Measurements from ENCODE around the gene NHP2.
A peak's percentile ranks its signal among the peaks of the same experiment; 100 is the strongest.
"Not testable (repeated sequence)": the region's sequence is repeated elsewhere in the genome, so short reads cannot be mapped to it uniquely, and the experiment has no call there.

Gene NHP2

DNA sequence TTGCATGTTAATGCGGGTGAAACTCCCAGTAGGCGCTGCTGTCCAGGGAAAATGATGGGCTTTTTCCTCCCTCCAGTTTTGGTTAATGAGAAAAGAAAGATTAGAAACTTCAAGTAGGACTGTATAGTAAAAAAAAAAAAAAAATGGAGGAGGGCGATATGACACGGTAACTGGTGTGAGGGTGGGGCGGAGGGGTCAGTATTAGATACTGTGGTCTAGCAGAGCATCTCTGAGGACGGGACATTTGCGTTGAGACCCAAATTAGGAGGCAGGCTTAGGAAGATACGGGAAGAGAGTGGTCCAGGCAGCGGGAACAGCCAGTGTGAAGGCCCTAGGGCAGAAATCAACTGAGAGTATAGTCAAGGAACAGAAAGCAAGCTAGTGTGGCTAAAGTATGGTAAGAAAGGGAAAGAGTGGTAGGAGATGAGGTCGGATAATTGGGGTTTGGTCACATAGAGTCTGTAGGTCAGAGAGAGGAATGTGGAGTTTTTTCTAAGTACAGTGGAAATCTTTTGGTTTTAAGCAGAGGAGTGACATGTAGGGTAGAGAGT is 22.2 kb downstream of the NHP2 start:
- no peak for DNase-seq

DNA sequence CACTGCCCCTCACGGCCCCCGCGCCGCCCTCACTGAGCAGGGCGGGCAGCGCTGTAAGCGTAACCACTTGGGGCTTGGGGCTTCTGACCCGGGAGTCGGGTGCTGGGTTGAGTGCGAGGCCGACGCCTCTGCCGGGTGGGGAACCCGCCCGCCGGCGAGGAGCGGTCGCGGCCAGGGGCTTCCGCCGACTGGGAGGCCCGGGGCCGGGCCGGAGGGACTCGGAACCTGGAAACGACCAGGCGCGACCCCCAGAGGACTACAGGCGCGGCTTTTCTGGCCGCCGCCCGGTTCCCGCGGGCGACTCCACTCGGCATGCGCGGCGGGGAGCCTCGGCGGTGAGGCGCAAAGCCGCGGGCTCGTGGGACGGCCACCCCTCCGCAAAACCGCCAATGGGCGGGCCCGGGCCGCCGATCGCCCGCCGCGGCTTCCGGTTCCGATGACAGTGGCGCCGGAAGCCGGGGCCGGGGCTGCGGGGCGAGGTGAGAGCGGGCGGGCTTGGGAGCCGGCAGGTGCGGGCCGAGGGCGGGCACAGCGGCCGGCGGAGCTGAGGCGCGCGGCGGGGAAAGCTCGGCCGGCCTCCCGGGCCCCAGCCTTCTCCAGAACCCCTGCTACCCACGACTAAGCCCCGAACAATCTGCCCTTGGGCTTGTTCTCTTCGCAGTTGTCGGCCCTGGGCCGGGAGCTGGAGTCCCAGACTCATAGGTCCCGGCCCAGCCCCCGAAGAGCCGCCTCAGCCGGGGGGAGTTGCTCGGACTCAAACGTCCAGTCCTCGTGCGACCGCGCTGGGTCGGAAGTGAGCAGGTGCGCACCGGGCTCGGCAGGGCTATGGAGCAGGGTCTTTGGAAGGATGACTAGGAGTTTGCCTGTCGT is 22.9 kb downstream of the NHP2 start, which contains the start of gene RMND5B:
Gene RMND5B, plus strand, starts transcription at position 439 of the 870 bp plus-strand sequence. CDS start 7,106 bp downstream, outside the sequence.
- DNase-seq = peak in 55 of 58 donors; percentile 23 to 89 (median 72)

DNA sequence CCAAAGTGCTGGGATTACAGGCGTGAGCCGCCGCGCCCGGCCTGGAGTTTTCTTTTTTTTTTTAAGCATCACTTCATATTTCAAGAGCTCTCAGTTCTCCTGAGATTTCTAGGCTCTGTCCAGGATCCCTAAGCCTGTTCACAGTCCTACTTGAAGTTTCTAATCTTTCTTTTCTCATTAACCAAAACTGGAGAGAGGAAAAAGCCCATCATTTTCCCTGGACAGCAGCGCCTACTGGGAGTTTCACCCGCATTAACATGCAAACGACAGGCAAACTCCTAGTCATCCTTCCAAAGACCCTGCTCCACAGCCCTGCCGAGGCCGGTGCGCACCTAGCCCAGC is 23.5 kb downstream of the NHP2 start:
- not testable (repeated sequence) for DNase-seq

DNA sequence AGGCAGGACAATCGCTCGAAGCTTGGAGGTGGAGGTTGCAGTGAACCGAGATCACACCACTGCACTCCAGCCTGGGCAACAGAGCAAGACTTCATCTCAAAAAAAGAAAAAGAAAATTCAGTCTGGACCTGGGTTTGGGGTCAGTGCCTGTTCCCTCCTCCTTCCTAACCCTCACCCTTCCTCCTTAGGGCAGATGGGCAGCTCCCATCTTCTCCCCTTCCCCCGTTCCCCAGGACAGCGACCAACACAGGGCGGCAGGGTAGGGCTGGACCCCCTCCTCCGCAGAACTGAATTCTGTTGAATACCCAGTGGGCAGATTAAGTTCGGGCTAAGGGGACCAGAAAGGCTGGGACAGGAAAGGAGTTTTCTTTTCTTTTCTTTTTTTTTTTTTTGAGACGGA is 24.4 kb downstream of the NHP2 start:
- no peak for DNase-seq

DNA sequence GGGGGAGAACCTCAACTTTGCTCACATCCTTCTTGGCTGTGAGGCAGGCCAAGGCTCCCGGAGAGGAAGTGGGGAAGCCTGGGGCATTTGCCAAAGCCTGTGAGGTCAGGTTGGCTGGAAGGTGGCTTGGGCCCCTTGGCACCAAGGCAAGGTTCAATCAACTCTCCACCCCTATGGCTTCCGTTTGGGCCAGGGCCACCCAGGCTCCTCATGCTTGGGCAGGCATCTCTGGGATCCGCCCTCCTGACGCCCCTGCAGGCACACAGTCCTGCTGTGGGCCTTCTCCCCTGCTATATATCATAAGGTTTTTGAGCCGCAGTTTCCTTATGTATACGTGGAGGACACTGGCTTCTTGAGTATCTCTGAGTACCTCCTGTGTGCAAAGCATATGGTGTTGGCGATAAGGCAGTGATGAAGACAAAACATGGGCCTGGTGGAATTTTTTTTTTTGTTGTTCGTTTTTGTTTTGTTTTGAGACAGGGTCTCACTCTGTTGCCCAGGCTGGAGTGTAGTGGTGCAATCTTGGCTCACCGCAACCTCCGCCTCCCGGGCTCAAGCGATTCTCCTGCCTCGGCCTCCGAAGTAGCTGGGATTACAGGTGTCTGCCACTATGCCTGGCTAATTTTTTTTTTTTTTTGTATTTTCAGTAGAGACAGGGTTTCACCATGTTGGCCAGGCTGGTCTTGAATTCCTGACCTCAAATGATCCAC is 26.2 kb downstream of the NHP2 start:
- not testable (repeated sequence) for DNase-seq

DNA sequence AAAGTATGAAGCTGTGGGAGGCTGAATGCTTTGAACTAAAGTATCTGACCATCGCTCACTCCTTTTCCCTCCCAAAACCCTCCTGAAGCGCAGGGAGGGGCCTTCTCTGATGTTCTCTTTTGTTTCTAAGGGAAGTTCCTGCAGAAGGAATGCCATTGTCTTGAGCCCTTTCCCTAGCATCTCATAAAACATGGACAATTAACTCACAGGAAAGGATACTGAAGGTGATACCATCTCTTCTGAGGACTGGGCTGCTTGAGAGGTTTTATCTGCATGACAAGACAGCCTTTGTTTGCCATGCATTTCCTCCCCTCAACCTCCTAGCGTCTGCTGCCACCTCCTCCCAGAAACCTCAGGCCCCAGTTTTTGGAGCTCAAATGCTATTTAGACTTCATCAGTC is 27.1 kb downstream of the NHP2 start:
- no peak for DNase-seq

DNA sequence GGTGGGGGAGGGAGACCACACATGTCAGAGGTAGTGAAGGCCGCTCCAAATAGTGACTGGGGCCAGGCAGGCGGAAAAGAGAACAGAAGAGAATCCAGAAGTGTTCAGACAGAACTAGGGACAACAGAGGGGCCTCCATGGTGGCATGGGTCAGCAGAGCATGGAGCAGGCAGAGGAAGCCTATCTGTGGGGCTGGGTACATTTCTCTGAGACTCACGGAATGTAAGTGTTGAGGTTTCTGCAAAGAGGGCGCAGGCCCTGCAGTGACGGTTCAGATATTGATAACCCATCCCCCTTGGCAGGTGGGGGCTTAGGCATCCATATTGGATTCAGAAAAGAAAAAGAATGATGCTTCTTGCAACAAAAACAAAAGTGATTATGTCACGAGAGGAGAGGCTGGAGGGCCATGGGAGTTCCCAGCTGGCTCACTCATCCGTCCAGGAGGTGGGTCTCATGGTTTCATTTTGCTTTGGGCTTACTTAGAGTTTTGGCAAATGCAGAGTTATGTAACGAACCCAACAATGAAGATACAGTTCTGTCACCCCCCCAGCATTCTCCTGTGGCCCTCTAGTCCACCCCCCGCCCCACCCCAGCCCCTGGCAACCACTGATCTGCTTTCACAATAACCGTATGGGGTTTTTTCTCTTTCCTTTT is 28.3 kb downstream of the NHP2 start:
- no peak for DNase-seq

DNA sequence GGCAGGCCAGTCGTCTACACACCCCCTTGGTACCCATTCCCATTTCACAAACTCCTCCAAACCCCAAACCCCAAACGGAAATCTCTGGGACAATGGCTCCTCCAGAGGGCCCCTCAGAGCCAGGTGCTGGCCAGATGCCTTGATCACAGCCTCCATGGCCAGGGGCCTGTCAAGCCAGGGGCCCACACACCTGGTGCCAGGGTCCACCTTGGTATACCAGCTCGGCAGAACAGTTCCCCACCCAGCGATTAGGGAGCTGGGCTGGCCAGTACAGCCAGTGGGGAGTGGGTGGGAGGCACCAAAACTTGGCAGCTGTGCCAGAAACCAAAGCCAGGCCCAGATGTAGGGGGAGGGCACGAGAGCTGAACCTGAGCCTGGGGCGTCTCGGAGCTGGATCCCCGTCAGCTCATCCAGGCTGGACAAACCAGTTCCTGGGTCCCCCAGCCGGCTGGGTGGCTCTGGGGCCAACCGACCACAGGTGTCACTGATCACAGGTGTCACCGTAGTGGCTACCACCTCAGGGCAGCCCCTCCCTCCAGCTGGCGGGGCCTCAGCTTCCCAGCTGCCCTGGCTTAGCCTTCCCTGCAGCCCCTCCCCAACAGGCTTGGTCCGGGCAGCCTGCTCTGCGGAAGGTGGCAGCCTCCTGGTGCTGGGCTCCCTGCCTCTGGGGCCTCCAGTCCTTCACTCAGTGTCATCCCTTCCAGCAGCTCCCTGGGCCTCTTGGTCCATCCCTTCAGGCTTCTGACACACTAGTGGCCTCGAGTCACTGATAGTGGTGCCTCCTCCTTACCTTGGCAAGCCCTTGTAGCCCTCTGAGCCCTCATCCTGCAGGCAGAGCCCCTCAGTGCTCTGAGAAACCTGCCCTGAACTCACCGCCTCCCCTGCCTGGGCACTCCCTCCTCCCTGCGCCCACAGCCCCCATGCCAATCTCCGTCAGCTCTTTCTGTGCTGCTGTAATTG is 29.4 kb downstream of the NHP2 start:
- no peak for DNase-seq

DNA sequence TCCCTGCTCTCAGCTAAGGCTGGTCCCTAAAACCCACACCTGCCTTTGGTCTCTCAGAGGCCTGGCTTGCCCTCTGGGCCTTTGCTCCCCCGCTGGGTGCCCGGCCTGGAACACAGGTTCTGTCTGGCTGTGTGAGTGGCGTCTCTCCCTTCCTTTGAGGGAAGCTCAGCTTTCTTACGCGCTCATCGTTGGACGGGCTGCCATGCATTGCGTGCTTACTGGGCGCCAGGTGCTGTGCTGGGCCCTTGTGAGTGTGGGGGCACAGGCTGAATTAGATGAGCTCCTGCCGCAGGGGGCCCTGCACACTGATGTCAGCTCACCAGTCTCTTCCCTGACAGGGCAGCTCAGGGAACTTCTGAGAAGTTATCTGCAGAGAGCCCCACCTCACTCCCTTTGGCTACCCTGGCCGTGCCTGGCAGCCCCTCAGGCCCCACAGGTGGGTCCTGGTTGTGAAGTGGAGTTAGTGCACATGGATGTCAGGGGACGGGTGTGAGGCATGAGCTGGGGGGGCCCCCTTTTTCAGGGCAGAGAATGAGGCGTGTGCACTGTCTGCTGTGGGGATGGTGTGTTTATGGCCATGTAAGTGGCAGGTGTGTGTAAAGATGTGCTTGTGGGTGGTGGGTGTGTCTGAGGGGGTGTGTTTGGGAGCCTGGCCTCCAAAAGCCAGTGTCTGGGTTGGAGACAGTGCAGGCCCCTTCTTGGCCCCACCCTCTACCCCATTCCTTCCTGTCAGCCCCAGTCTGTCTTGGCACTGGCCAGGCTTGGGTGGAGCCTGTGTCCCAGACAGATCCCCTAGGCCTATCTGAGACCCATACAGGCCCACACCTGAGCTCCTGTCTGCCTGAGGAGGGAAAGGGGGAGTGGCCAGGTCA is 30.4 kb downstream of the NHP2 start:
- no peak for DNase-seq

DNA sequence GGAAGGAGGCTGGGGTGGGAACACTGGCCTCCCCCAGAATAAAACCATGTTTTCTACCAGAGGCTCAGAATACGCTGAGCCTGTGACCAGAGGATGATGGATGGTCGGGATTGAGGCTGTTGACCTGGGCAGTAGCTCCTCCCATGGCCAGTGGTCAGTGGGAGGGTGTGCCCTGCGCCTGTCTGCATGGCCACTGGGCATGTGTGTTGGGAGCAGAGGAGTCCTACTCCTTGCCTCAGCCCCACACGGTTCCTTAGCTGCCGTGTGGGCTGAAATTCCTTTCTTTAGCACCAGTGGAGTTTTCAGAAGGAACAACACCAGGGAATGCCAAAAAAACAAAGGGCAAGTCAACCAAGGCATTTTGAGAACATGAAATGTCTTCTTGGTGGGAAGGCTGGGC is 31.3 kb downstream of the NHP2 start:
- no peak for DNase-seq

DNA sequence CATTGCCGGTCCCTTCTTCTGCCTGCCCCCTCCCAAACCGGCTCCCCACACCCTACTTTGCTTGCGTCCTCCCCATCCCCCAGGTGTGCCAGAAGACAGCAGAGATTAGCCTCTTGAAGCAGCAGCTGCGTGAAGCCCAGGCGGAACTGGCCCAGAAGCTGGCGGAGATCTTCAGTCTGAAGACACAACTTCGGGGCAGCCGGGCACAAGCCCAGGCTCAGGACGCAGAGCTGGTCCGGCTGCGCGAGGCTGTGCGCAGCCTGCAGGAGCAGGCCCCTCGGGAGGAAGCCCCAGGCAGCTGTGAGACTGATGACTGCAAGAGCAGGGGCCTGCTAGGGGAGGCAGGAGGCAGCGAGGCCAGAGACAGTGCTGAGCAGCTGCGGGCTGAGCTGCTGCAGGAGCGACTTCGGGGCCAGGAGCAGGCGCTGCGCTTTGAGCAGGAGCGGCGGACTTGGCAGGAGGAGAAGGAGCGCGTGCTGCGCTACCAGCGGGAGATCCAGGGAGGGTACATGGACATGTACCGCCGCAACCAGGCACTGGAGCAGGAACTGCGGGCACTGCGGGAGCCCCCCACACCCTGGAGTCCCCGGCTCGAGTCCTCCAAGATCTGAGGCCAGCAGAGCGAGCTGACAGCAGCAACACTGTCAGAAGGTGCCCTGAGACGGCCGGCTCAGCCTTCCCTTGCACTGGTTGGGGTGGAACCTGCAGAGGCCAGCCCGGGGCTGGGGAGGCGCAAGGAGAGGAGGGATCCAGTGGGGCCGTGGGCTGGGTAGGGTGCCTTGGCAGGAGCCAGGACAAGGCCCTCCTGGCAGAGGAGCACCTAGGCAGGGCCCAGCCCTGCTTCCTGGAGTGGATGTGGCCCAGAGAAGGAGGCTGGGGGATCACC is 32.1 kb downstream of the NHP2 start:
- no peak for DNase-seq

DNA sequence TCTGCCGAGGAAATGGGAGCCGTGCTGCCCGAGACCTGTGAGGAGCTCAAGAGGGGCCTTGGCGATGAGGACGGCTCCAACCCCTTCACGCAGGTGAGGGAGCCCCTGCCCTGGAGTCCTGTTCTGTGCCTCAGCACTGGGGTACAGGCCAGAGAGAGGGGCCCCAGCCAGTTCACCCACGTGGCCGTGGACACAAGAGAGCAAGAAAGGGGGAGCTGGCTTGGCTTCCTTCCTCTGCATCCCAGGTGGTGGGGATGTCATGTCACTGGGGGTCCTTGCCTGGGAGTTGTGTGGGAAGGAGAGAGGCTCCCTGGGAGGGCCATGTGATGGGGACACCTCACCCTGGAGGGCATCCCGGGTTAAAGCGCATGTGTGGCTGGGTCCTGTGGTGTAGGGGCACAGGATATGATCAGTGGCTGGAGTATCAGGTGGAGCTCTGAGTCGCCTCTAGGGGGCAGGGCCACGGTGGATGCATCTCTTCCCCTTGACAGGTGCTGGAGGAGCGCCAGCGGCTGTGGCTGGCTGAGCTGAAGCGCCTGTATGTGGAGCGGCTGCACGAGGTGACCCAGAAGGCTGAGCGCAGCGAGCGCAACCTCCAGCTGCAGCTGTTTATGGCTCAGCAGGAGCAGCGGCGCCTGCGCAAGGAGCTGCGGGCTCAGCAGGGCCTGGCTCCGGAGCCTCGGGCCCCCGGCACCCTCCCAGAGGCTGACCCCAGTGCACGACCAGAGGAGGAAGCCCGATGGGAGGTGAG is 32.9 kb downstream of the NHP2 start:
- DNase-seq = peak in 25 of 58 donors; percentile 9 to 64 (median 32)

DNA sequence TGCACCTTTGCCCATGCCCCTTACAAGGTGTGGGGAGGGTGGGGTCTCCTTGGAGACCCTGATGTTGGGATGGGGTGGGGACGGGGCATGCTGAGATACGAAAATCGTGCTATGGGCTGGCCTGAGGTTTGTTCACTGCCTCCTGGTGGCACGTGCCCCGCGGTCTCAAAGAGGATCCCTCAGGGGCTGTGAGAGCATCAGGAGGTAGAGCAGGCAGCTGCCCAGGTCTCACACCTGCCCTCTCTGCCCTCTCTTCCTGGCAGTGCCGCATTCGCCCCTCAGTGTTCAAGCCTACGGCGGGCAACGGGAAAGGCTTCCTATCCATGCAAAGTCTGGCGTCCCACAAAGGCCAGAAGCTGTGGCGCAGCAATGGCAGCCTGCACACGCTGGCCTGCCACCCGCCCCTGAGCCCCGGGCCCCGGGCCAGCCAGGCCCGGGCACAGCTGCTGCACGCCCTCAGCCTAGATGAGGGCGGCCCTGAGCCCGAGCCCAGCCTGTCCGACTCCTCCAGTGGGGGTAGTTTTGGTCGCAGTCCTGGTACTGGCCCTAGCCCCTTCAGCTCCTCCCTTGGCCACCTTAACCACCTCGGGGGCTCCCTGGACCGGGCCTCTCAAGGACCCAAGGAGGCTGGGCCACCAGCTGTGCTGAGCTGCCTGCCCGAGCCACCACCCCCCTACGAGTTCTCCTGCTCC is 33.6 kb downstream of the NHP2 start:
- no peak for DNase-seq

DNA sequence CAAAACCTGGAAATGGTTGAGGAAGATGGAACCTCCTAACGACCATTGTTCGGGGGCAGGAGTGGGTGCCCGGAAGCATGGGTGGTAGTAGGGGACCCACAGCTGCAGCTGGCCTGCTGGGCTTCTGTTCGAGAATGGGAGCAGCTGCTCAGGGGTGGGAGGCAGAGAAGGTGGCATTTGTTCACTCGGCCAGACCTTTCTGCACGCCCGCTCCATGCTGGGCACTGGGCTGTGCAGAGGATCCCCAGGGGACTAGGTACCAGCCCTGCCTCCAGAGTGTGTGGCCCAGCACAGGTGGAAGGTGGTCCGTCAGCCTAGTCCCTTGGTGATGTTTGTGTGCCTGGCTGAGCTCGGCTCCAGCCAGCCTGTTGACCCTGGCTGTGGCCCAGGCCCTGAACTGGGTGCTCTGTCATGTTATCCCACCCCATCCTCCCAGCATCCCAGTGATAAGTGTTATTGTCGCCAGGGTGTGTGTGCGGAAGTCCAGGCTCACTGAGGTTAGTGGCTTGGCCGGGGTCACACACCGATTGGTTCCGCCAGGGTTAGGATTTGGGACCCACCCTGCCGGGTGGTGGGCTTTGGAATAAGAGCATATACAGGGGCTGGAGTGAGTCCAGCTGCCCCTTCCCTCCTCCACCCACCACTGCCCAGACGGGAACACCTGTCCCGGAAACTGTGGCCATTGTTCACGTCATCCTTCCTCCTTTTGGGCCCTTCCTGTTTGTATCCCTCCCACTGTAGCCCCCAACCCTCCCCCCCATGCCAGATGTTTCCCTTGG is 35.6 kb downstream of the NHP2 start:
- no peak for DNase-seq

DNA sequence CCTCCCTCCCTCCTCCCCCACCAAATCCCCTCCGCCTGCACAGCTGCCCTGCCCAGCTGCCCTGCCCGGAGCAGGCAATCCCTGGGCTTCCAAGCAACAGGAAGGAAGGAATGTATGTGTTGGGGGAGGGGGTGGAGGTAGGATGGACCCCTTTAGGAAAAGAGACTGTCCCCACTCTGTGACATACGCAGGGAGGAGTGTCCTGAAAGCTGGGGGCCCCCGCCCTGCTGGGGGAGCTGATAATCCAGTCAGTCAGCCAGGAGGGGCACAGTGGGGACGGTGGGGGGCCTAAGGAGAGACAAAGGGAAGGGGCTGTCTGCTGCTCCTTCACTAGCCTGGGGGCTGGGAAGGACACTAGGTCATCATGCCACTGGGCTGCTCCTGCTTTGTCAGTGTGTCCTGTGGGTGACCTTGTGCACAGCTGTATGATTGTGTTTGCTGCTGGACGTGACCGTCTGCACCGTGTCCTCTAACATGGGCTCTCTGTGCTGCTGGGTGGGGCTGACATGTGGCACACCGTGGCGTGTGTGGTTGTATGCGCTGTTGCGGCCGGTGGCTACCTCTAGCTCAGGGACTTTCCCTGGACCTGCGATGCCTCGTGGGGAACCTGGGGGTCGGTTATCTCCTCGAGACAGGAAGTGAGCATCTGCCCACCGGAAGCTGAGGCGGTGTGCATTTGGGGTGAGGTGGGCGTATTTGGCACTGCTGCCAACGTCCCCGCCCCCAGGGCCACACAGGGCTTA is 37.4 kb downstream of the NHP2 start:
- DNase-seq = no peak

DNA sequence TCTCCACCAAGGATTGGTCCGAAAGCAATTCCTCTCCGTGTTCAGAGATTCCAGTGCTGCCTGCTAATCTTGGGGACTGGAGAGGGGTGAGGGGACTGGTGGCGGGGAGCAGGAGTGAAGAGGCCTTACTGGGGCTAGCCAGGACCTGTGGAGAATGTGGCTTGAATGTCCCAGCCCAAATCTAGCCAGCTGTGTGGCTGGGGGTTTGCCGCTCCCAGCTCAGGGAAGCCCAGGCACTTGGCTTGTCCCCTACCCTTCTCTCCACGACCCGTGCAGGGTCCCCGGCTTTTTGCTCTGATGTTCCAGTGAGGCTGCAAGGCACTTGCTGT is 37.9 kb downstream of the NHP2 start:
- DNase-seq = no peak

Data from anterior cingulate cortex (tissue), 58 donors.